BLaER1 (cell line): ENCODE data around the gene PAOX.
"Not testable (repeated sequence)": the region's sequence is repeated elsewhere in the genome, so short reads cannot be mapped to it uniquely, and the experiment has no call there.

Experiments
- H3K27ac ChIP-seq: shearing (Covaris generic); formaldehyde crosslinking; 2 replicates; pipeline ENCODE4 v1.8.1; 2022
- H3K27me3 ChIP-seq: shearing (Covaris generic); formaldehyde crosslinking; 2 replicates; pipeline ENCODE4 v1.8.1; 2022
- H3K36me3 ChIP-seq: shearing (Covaris generic); formaldehyde crosslinking; 2 replicates; pipeline ENCODE4 v1.8.1; 2022
- H3K4me1 ChIP-seq: shearing (Covaris generic); formaldehyde crosslinking; 2 replicates; pipeline ENCODE4 v1.8.1; 2022
- H3K4me2 ChIP-seq: shearing (Covaris generic); formaldehyde crosslinking; 2 replicates; pipeline ENCODE4 v1.8.1; 2022
- H3K4me3 ChIP-seq: shearing (Covaris generic); formaldehyde crosslinking; 2 replicates; pipeline ENCODE4 v1.8.1; 2022
- H3K9ac ChIP-seq: shearing (Covaris generic); formaldehyde crosslinking; 2 replicates; pipeline ENCODE4 v1.8.1; 2022
- H3K9me3 ChIP-seq: shearing (Covaris generic); formaldehyde crosslinking; 2 replicates; pipeline ENCODE4 v1.8.1; 2022
- H4K20me1 ChIP-seq: shearing (Covaris generic); formaldehyde crosslinking; 2 replicates; pipeline ENCODE4 v1.8.1; 2022
- Cebpa-rat ChIP-seq: shearing (Covaris generic); IDR thresholded peaks from 2 replicates; pipeline ENCODE4 v1.8.1; 2022

PAOX gene

GRCh38 chr10:133419211-133419950, 40.3 kb downstream of the PAOX start:
- Histone ChIP-seq H3K27ac (no peak overlapping the region), H3K9me3 (peaks cover 16% of the 10 kb centered on the region), H3K4me3 (no peak overlapping the region), H3K36me3 (peaks cover 52% of the 10 kb centered on the region), H3K4me2 (no peak overlapping the region), H3K27me3 (peaks cover 30% of the 10 kb centered on the region), H3K4me1 (peaks cover 14% of the 10 kb centered on the region), H3K9ac (no peak overlapping the region), H4K20me1 (peaks cover 58% of the 10 kb centered on the region)
- no peak for TF ChIP-seq Cebpa-rat

GRCh38 chr10:133420028-133420427, 41.0 kb downstream of the PAOX start:
- no peak overlapping the region for H3K27ac ChIP-seq
- no peak overlapping the region for H3K4me2 ChIP-seq
- H4K20me1 ChIP-seq = peaks cover 58% of the 10 kb centered on the region
- H3K9ac ChIP-seq = no peak overlapping the region
- H3K9me3 ChIP-seq = peaks cover 12% of the 10 kb centered on the region
- H3K4me1 ChIP-seq = peaks cover 14% of the 10 kb centered on the region
- peaks cover 46% of the 10 kb centered on the region for H3K36me3 ChIP-seq
- H3K4me3 ChIP-seq = no peak overlapping the region
- H3K27me3 ChIP-seq = peaks cover 34% of the 10 kb centered on the region
- no peak for TF ChIP-seq Cebpa-rat

DNA sequence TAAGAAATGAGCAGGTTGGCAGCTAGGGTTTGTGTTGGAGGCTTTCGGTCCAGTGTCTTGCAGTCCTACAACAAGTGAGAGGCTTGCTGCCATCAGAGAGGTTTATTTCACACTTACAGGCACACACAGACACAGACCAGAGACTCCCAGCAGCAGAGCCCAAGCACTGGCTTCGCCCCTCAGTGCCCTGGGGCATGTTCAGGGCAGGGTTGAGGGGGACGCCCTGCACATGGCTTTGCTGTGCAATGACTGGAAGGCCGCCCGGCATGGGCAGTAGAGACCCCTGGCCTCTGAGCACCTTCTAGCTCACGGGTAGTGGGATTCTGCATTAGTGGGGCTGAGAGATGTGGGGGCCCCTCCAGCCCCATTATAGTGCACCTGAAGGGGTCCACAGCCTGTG, 41.5 kb downstream of the PAOX start:
- peaks cover 58% of the 10 kb centered on the region for H4K20me1 ChIP-seq
- peaks cover 6% of the 10 kb centered on the region for H3K9me3 ChIP-seq
- H3K4me3 ChIP-seq = no peak overlapping the region
- H3K36me3 ChIP-seq = peaks cover 40% of the 10 kb centered on the region
- no peak overlapping the region for H3K4me2 ChIP-seq
- no peak for TF ChIP-seq Cebpa-rat
- no peak overlapping the region for H3K27ac ChIP-seq
- H3K4me1 ChIP-seq = peaks cover 14% of the 10 kb centered on the region
- no peak overlapping the region for H3K9ac ChIP-seq
- peaks cover 38% of the 10 kb centered on the region for H3K27me3 ChIP-seq

DNA sequence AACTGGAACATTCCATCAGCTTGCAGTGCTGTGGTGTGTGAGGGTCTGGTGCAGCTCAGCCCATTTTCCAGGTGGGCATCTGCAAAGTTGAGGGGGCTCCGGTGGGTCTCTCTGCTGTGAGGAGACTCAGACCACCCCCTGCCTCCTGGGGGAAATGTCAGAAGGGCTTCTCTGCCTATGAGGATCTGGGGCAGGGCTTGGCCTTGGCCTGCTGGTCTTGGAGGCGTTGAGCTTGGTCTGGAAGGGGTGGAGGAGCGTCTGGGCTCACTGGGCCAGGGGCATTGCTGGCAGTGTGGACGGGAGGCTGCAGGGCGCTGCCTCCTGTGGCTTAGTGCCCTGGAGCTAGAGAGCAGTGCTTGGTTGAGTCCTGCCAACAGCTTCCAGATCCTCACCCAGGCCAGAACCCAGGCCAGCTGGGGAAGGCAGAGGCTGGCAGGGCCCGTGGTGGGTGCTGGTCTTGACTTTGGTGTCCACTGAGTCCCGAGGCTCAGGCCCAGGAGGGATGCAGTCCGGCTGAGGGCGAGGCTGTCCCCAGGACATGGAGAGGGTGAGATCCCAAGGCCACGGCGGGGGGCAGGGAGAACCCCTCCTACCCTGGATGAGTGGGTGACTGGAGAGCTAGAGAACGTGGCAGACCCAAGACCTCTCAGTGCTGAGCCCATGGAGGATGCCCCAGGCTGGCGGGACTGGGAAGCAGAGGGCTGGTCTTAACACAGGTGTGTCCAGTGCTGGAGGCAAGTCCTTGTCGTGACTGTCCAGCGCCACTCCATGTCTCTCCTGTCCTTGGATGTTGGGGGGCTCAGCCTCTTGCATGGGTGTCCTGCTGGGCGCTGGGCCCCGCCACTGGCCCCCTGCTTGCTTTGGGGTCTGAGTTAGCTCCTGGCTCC, 42.5 kb downstream of the PAOX start:
- Histone ChIP-seq H3K9ac (no peak overlapping the region), H4K20me1 (peaks cover 58% of the 10 kb centered on the region), H3K9me3 (no peaks in the 10 kb centered on the region), H3K4me3 (no peak overlapping the region), H3K27me3 (peaks cover 38% of the 10 kb centered on the region), H3K4me1 (peaks cover 14% of the 10 kb centered on the region), H3K4me2 (no peak overlapping the region), H3K36me3 (peaks cover 34% of the 10 kb centered on the region), H3K27ac (no peak overlapping the region)
- no peak for TF ChIP-seq Cebpa-rat

DNA sequence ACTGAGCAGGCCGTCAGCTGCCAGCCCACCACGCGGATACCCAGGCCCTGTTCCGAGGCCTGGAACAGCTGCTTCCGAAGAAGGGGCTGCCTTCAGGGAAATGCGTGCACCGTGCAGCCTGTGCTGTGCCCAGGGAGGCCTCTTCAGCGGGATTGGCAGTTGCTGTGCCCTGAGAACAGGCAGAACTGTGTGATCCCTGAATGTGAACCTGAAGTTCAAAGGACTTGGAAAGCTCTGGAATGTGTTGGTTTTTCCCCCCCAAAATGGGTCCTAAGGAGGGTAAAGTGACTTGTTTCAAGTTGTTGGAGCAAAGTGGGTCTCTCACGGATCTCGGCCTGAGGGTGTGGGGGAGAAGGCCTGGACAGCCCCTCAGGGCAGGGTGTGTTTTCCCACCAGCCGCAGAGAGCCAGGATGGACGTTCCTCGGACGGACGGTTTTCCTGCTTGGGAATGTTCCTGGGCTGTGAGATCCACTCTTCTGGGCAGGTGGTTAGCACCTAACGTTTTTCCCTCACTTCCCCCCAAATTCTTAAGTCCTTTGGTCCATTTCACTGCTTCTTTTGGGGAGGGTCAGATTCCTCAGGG, 43.3 kb downstream of the PAOX start:
- TF ChIP-seq Cebpa-rat = no peak
- H3K9me3 ChIP-seq = no peaks in the 10 kb centered on the region
- H3K4me2 ChIP-seq = peak overlapping the region; percentile 84
- H4K20me1 ChIP-seq = peaks cover 58% of the 10 kb centered on the region
- H3K9ac ChIP-seq = 0 out of 2 replicates have a peak overlapping the region, but pooled peaks have one; percentile 17
- H3K4me3 ChIP-seq = peak overlapping the region; percentile 60; the same call in 1 of the 2 replicates
- no peak overlapping the region for H3K27ac ChIP-seq
- peaks cover 34% of the 10 kb centered on the region for H3K36me3 ChIP-seq
- peaks cover 14% of the 10 kb centered on the region for H3K4me1 ChIP-seq
- peaks cover 38% of the 10 kb centered on the region for H3K27me3 ChIP-seq

- Histone ChIP-seq H3K4me3 (peak overlapping the region; percentile 60), H3K27ac (no peak overlapping the region), H3K4me1 (peaks cover 14% of the 10 kb centered on the region), H3K9ac (peak overlapping the region; percentile 17; the same call in 1 of the 2 replicates), H3K4me2 (peak overlapping the region; percentile 84), H3K9me3 (no peaks in the 10 kb centered on the region), H3K36me3 (peaks cover 31% of the 10 kb centered on the region), H3K27me3 (peaks cover 38% of the 10 kb centered on the region), H4K20me1 (peaks cover 56% of the 10 kb centered on the region)
- no peak for TF ChIP-seq Cebpa-rat
Observed at GRCh38 chr10:133422807-133423771, 44.0 kb downstream of the PAOX start.

GRCh38 chr10:133424102-133424501, 45.0 kb downstream of the PAOX start:
- H3K4me3 ChIP-seq, H3K9ac ChIP-seq, H3K27ac ChIP-seq, H3K9me3 ChIP-seq, H3K4me2 ChIP-seq: not testable (repeated sequence)
- H3K27me3 ChIP-seq = peaks cover 38% of the 10 kb centered on the region
- peaks cover 21% of the 10 kb centered on the region for H3K36me3 ChIP-seq
- peaks cover 14% of the 10 kb centered on the region for H3K4me1 ChIP-seq
- peaks cover 46% of the 10 kb centered on the region for H4K20me1 ChIP-seq

DNA sequence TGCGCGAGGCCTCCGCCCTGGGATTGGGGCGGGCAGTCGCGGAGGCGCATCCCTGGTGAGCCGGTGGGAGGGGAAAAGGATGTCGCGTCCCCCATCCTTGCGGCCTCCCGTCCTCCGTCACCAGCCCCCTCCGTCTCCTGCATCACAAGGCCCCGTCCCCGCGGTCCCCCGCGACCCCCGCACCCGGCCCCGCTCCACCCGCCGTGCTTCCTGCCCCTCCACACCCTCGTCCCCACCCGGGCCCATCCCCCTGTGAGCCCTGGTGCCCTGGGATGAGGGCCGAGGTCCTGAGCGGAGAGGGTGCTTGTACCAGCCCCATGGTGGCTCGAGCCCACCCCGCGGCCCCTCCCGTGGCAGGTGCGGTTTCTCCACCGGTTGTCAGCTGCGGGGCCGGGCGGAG, 45.5 kb downstream of the PAOX start, which contains the start of gene SPRN:
SPRN (minus strand) TSS at position 25 of the 400 bp plus-strand sequence. CDS start 944 bp downstream, outside the sequence.
- H3K4me2 ChIP-seq = peak within 1 kb of the TSS; percentile 84
- H3K9ac ChIP-seq, H3K9me3 ChIP-seq, H3K27ac ChIP-seq: not testable (repeated sequence)
- H3K36me3 ChIP-seq = peaks cover 16% of the 10 kb centered on the region
- H3K4me3 ChIP-seq = peak within 1 kb of the TSS; percentile 60
- H3K27me3 ChIP-seq = peaks cover 38% of the 10 kb centered on the region
- peaks cover 41% of the 10 kb centered on the region for H4K20me1 ChIP-seq
- peaks cover 14% of the 10 kb centered on the region for H3K4me1 ChIP-seq

DNA sequence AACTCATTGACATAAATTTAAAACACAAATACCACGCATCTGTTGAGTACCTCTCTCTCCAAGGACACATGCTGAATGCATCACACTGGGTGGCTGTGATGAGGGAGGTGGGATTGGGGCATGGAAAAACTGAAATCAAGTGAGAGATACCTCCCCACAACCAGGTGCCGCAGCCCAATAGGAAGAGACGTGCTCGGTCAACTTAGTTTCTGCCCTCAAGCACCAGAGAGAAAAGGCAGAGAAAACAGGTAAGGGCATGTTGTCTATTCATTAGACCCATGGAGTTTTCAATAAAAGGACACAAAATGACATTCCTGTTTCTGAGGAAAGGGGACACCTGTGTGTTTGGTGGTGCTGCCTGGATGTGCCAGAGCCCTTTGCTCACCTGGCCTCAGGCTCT, 50.5 kb downstream of the PAOX start:
- H3K4me1 ChIP-seq, H3K27me3 ChIP-seq, H4K20me1 ChIP-seq, H3K4me3 ChIP-seq, H3K4me2 ChIP-seq, H3K36me3 ChIP-seq, H3K9ac ChIP-seq, H3K9me3 ChIP-seq, H3K27ac ChIP-seq: not testable (repeated sequence)

DNA sequence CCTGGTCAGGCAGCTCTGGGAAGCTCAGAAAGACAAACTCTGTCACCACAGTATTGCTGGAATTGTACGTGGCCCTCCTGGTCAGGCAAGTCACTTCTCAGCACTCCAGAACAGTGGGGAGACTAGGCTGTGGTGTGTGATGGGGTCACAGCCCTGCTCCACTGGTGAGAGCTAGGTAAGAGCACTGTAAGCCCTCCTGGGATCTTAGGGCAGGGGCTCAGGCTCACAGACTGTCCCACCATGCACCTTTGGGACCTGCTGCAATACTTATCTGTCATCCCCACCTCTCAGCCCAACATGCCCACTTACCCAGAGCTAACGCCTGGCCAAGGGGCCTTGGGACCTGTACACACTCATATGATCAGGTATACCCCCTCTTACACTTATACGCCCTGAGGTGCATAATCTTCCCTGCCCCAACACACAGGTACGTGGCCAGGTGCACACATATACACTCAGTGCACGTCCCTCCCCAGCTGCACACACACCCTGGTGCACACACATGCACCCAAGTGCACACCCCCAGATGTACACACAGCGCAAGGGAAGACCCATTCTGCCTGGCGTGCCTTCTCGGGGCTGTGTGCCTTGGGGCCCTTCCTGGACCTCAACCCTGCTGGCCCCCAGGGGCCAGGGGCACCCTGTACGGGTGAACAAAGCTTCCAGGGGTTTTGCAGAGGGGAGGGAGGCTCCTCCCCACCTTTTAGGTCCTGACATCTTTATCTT, 53.0 kb downstream of the PAOX start:
- not testable (repeated sequence) for H3K4me1 ChIP-seq

GRCh38 chr10:133432789-133433188, 53.7 kb downstream of the PAOX start:
- H3K36me3 ChIP-seq, H3K4me1 ChIP-seq, H3K9ac ChIP-seq, H3K27me3 ChIP-seq, H4K20me1 ChIP-seq, H3K4me2 ChIP-seq, H3K4me3 ChIP-seq, H3K27ac ChIP-seq, H3K9me3 ChIP-seq: not testable (repeated sequence)

More for the DNA sequence above, 53.0 kb downstream of the PAOX start:
- H3K36me3 ChIP-seq, H3K27me3 ChIP-seq, H3K9ac ChIP-seq, H3K4me3 ChIP-seq, H3K4me2 ChIP-seq, H3K27ac ChIP-seq, H3K9me3 ChIP-seq, H4K20me1 ChIP-seq: not testable (repeated sequence)
